CD4-positive, alpha-beta T cell treated with Interleukin-6 at 100 ng/mL for 8 hours (primary cell): ENCODE results near the gene HDAC2.

ENCODE experiments used
- DNase-seq: peaks from one replicate; pipeline ENCODE4 v3.0.0-alpha.2; 2020; ENCODE audit warnings: mixed read lengths, low spot score

HDAC2 gene

DNA sequence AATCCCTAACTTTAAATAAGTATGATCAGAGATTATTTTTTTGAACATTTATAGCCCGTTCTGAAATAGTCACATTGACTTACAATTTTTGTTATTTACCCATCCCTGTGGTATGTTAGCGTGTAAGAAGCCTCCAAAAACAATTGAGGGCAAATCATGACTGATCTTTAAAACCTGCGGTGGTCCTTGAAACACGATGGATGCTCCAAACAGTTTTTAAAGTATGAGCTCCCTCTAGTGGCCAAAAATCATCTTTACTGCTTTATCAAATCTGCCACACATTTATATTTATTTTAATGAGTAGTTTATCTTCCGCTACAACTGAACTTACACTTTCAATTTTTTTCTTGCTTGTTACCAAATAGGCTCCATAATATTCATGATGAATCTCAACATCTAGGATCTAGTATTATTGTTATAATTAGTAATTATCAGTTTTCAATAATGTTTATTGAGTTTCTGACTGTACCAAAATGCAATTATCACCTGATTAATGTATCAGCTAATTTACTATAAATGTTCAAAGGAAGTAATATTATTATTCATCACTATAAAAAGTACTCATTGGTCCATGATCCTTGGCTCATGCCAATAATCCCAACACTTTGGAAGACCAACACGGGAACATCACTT, 61.6 kb downstream of the HDAC2 start:
- DNase-seq, result peak; percentile 39

- DNase-seq, result no peak
Measured at GRCh38 chr6:113908801-113909200, 62.1 kb downstream of the HDAC2 start.

GRCh38 chr6:113907102-113907815, 63.7 kb downstream of the HDAC2 start:
- DNase-seq, result no peak

- DNase-seq, result no peak
Measured at GRCh38 chr6:113903666-113904330, 67.2 kb downstream of the HDAC2 start.

GRCh38 chr6:113901482-113901881, 69.5 kb downstream of the HDAC2 start:
- DNase-seq, result no peak

- no peak for DNase-seq
Measured at GRCh38 chr6:113894712-113895674, 76.0 kb downstream of the HDAC2 start.

- DNase-seq, result no peak
Measured at GRCh38 chr6:113893866-113894265, 77.1 kb downstream of the HDAC2 start.

GRCh38 chr6:113893451-113893850, 77.5 kb downstream of the HDAC2 start:
- no peak for DNase-seq

DNA sequence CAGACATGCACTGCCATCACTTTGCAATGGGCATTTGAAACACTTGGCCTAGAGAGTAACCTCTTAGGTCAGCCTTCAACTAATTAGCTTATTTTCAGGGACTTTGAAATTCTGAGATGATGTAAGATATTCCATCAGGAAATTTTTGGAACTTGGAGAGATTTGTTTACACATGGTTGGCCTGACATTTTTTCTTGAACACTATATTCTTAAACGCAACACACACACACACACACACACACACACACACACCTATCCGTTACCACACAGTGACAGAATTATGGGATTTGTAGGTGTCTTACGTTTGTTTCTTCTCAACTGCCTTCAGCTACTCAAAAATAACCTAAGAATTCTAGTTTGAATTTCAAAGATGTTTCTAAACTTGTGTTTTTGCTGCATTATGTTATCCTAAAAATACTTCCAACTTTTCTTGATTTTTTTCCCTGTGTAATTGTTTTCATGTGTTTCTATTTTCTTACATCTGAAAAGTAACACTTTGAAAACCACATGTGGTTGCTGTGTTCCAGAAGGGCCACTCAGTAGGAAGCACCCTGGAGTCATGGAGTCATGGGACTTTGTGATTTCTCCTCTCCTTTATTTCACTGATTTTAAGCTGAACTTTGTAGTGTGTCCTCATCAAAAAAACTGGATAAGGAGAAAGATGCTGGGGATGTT, 81.9 kb downstream of the HDAC2 start:
- no peak for DNase-seq

- DNase-seq, result no peak
Measured at GRCh38 chr6:113888493-113888892, 82.5 kb downstream of the HDAC2 start.

- DNase-seq, result no peak
Measured at GRCh38 chr6:113886512-113886911, 84.4 kb downstream of the HDAC2 start.

- no peak for DNase-seq
Measured at GRCh38 chr6:113884011-113884410, 86.9 kb downstream of the HDAC2 start.
